GM21529 (cell line): ENCODE results near the gene MLF1.
A peak's percentile ranks its signal among the peaks of the same experiment; 100 is the strongest.
"Not testable (repeated sequence)": the region's sequence is repeated elsewhere in the genome, so short reads cannot be mapped to it uniquely, and the experiment has no call there.

Source experiments
- ATAC-seq: cut with Tn5 transposase; IDR thresholded peaks from one replicate; pipeline ENCODE4 v1.9.1; 2021; ENCODE audit not compliant: unreplicated experiment

Gene MLF1

GRCh38 chr3:158570999-158571702 lies at the start of gene MLF1:
MLF1 (plus strand) TSS chr3:158571194; CDS start chr3:158571301, 107 bp downstream.
- peak; percentile 98 for ATAC-seq

- ATAC-seq, result no peak
These were observed 48.5 kb upstream of the MLF1 start for GRCh38 chr3:158522221-158523136.

GRCh38 chr3:158528076-158528674 lies 42.8 kb upstream of the MLF1 start:
- no peak for ATAC-seq

GRCh38 chr3:158531334-158531733 lies 39.7 kb upstream of the MLF1 start:
- ATAC-seq, result no peak

- ATAC-seq, result peak; percentile 73
These were observed 38.8 kb upstream of the MLF1 start for GRCh38 chr3:158532099-158532734.

- no peak for ATAC-seq
These were observed 35.1 kb upstream of the MLF1 start for GRCh38 chr3:158535918-158536317.

- ATAC-seq, result peak; percentile 73
These were observed 31.5 kb upstream of the MLF1 start for GRCh38 chr3:158539414-158540014.

- ATAC-seq, result no peak
These were observed 30.9 kb upstream of the MLF1 start for GRCh38 chr3:158540066-158540465.

- no peak for ATAC-seq
These were observed 22.3 kb upstream of the MLF1 start for GRCh38 chr3:158548691-158549090.

GRCh38 chr3:158549938-158550337 lies 21.1 kb upstream of the MLF1 start:
- not testable (repeated sequence) for ATAC-seq

GRCh38 chr3:158552124-158552523 lies 18.9 kb upstream of the MLF1 start:
- no peak for ATAC-seq

- ATAC-seq, result no peak
These were observed 11.5 kb upstream of the MLF1 start for GRCh38 chr3:158559504-158559903.

- no peak for ATAC-seq
These were observed 10.0 kb upstream of the MLF1 start for GRCh38 chr3:158560979-158561378.

- ATAC-seq, result no peak
These were observed 8.3 kb upstream of the MLF1 start for GRCh38 chr3:158562674-158563073.

GRCh38 chr3:158563076-158563475 lies 7.9 kb upstream of the MLF1 start:
- no peak for ATAC-seq

GRCh38 chr3:158565076-158565475 lies 5.9 kb upstream of the MLF1 start:
- ATAC-seq, result no peak

GRCh38 chr3:158568784-158569183 lies 2.2 kb upstream of the MLF1 start:
- no peak for ATAC-seq

- no peak for ATAC-seq
These were observed 1.2 kb upstream of the MLF1 start for GRCh38 chr3:158569794-158570193.

GRCh38 chr3:158571969-158572765 lies 1.2 kb downstream of the MLF1 start:
- ATAC-seq, result no peak

- ATAC-seq, result no peak
These were observed 1.7 kb downstream of the MLF1 start for GRCh38 chr3:158572766-158573060.
